Jurkat, Clone E6-1 (cell line): ENCODE measurements around the gene CACHD1.
"Not testable (repeated sequence)": the region's sequence is repeated elsewhere in the genome, so short reads cannot be mapped to it uniquely, and the experiment has no call there.

ENCODE experiments used
- DNase-seq: peaks from one replicate; pipeline ENCODE4 v3.0.0-alpha.2; 2011; ENCODE audit warnings: low read depth, low spot score
- H3K4me3 ChIP-seq: 2 replicates; pipeline ENCODE4 v1.5.1; 2011; ENCODE audit warnings: mild to moderate bottlenecking, low read length, control low read depth, moderate library complexity

CACHD1 gene

DNA sequence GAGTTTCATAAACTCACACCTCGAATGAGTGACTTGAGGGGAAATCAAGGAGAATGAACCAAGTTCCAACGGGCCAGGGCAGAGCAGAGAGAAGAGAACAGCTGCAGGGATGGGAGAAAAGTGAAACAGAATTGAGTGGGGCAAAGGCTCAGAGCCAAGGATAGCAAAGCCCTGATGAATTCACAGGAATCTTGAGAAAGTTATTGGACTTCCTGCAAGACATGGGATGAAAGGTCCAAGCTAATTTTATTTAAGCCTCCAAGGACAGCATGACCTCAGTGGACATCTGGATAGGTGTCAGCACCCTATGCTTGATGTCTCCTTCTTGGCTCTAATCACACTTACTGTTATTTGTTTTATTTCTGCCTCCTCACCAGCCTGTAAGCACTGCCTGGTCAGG is 232.0 kb downstream of the CACHD1 start:
- no peak for DNase-seq
- H3K4me3 ChIP-seq: no peak overlapping the region

GRCh38 chr1:64702670-64703069 is 232.7 kb downstream of the CACHD1 start:
- H3K4me3 ChIP-seq, DNase-seq: not testable (repeated sequence)

DNA sequence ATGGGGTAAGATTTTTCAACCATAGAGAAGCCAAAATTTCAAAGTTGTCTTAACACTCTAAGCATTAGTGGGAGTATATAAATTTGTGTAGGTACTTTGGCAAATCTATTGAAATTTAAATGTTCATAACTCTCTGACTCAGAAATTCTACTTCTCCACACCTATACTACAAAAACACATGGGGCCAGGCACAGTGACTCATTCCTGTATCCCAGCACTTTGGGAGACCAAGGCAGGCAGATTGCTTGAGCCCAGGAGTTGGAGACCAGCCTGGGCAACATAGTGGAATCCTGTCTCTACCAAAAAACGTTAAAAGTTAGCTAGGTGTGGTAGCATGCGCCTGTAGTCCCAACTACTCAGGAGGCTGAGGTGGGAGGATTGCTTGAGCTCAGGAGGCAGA is 233.7 kb downstream of the CACHD1 start:
- no peak for DNase-seq
- no peak overlapping the region for H3K4me3 ChIP-seq

- H3K4me3 ChIP-seq: no peak overlapping the region
Measured at GRCh38 chr1:64705591-64705990, 235.7 kb downstream of the CACHD1 start.

DNA sequence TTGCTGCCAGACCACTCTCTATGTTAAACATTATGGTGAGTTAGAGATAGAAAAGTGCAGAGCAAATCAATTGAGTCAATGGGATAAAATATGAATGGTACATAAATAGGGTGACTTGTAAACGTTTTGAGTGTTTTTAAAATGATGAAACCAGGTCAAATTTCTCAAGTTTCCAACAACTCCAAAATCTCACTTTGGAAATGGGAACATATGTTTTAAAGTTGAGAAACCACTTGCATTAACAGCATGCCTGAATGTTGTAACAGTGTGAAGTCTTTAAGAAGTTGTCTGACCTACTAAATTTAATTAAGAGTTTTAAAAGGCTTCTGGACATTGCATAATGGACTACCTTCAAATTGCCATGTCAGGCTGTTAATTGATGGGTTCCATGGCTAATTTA is 241.3 kb downstream of the CACHD1 start:
- no peak for DNase-seq

More at GRCh38 chr1:64705591-64705990, 235.7 kb downstream of the CACHD1 start:
- no peak for DNase-seq

DNA sequence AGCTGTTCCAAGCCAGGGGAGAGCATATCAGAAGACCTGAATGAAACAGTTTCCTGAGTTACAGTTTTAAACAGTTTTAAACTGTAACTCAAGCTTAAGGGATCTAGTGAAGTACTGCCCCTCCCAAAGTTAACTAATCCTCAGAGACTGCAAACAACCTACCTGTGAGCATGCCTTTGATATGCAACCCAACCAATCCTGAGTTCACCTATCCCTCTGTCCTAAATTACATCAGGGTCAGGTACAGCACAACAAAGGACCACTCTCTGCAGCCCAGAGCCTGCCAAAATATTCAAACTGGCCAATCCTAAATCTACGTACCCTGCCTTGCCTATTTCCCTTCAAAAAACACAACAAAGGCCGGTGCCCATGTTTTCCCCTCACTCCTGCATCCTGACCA is 242.1 kb downstream of the CACHD1 start:
- no peak for DNase-seq
- no peak overlapping the region for H3K4me3 ChIP-seq

More for the DNA sequence above, 241.3 kb downstream of the CACHD1 start:
- H3K4me3 ChIP-seq: no peak overlapping the region

DNA sequence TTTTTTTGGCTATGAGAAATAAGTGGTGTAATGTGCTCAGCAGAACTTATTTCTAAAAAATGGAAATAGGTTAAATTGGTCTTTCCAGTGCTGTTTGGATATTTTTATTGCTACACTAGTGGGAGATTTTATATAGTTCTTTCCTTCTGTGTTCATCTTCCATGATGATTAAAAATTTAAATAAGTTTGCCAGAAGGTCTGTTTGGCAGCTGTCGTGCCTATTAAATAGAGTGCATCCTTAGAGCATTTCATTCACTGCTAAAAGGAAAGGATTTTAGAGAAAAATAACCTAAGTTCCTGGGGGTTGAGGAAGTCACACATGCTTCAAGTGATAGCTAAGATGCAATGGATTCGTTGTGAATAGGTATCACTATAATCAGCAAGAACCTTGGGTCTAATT is 245.3 kb downstream of the CACHD1 start:
- no peak overlapping the region for H3K4me3 ChIP-seq
- no peak for DNase-seq

- no peak overlapping the region for H3K4me3 ChIP-seq
- no peak for DNase-seq
Measured at GRCh38 chr1:64721135-64721534, 251.2 kb downstream of the CACHD1 start.

GRCh38 chr1:64721576-64722145 is 251.7 kb downstream of the CACHD1 start:
- no peak overlapping the region for H3K4me3 ChIP-seq

DNA sequence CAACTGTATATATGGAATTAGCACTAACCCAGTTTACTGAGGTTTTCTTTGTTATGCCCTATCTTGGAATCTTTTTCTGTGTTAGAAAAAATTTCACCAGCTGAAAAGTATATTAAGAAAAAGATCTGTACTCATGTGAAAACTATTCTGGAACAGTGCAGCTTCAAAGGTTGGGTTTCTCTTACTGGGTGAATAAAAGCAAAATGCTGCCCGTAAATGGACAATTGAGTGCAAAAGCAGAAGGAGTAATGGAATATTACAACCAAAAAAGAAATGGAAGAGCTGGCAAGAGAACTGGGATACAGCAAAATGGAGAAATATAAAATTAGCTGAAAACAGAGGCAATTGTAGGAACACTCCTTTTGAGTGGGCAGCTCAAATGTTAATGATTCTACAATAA is 257.9 kb downstream of the CACHD1 start:
- no peak for DNase-seq
- no peak overlapping the region for H3K4me3 ChIP-seq

More at GRCh38 chr1:64721576-64722145, 251.7 kb downstream of the CACHD1 start:
- DNase-seq: no peak

DNA sequence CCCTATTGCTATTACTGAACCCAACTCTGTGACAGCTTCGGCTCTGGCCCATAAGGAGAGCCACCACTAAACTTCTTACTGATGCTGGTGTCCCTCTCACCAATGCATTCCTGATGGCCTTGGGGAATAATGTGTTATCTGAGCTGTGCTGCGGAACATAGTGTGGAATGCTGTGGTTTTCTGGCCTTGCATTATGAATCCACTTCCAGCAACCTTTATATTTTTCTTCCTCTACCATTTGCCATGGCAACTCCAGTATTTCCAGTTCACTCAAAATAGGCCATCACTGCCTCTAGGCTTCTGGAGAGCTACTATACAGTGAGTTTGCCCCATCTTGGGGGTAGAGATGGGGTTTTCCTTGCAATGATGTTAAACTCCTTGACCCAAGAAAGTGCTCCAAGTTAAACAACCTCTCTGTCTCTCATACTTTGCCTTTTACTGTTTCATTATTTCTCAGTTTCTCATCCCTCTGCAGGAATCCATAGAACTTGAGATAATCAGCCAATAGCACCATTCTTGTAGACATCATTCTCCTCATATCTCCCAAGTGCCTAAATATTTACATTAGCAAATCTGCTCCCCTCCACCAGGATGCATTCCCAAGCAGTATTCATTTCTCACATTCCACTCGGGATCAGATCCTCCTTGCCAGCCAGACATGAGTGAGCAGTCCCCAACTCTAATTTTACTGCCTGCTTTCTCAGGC is 263.8 kb downstream of the CACHD1 start:
- H3K4me3 ChIP-seq: no peak overlapping the region
- DNase-seq: no peak

- H3K4me3 ChIP-seq: no peak overlapping the region
- DNase-seq: no peak
Measured at GRCh38 chr1:64734287-64734652, 264.3 kb downstream of the CACHD1 start.

- not testable (repeated sequence) for DNase-seq, H3K4me3 ChIP-seq
Measured at GRCh38 chr1:64740687-64741086, 270.8 kb downstream of the CACHD1 start.
